GM12872 (cell line): ENCODE measurements around the gene TECTA.

Experiments used
- TF ChIP-seq, protein P1 (sequence below): IDR thresholded peaks from 3 replicates; pipeline ENCODE4 v1.5.1; 2011; ENCODE audit warnings: low read depth, mild to moderate bottlenecking, low read length, moderate library complexity; ENCODE audit not compliant: insufficient read depth

TECTA gene

DNA sequence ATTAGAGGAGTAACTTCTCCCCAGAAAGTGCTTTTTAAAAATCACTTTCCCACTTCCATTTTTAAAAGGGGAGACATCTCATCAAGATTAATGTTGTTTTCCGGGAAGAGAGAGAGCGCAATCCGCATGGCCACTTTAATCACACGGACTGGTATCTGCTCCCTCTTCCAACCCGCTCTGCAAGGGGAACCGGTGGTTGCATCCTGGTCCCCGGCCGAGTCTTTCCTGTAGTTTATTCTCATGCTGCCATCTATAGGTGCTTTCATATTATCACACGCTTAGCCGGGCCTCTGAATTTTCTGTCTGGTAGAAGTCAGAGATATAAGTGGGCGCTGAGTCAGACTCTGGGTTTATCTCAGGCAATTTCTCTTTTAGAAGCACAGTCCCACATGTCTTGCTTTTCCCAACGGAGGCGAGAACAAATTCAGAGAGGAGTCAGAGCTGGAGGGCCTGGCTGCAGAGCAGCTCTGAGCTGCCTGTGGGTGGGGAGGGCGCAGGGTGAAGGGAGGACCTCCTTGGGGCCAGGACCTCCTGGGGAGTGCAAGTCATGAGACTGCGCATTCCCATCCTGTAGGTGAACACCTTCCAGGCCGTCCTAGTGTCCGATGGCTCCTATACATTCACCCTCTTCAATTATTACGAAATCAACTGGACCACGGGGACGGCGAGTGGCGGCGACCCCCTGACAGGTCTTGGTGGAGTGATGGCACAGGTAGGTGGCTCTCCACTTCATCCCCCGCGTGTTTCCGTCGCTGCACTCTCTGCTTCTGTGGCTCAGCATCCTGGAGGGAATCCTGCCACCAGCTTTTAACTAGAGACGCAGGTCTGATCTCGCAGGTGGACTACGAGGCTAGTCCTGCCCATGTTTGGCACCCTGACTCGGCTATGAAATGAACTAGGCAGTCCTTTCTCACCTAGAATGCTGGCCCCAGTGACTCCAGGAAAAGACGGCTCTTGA is 11.7 kb downstream of the TECTA start:
- TF ChIP-seq, protein P1, sequence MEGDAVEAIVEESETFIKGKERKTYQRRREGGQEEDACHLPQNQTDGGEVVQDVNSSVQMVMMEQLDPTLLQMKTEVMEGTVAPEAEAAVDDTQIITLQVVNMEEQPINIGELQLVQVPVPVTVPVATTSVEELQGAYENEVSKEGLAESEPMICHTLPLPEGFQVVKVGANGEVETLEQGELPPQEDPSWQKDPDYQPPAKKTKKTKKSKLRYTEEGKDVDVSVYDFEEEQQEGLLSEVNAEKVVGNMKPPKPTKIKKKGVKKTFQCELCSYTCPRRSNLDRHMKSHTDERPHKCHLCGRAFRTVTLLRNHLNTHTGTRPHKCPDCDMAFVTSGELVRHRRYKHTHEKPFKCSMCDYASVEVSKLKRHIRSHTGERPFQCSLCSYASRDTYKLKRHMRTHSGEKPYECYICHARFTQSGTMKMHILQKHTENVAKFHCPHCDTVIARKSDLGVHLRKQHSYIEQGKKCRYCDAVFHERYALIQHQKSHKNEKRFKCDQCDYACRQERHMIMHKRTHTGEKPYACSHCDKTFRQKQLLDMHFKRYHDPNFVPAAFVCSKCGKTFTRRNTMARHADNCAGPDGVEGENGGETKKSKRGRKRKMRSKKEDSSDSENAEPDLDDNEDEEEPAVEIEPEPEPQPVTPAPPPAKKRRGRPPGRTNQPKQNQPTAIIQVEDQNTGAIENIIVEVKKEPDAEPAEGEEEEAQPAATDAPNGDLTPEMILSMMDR, result peak; percentile 54

DNA sequence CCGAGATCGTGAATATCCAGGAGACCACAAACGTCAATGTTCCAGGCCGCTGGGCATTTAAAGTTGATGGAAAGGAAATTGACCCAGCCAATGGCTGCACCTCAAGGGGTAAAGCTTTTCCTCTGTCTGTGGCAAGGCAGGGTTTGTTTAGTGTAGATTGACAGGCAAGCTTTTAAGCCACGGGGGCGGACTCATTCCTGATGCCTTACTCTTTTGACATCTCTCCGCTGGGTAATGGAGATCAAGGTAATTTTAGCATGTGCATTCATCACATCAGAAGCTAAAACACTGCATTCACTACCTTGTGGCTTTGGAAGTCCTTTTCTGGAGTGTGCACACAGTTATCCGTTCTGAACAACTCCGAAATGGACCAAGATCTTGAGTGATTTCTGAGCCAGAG is 12.6 kb downstream of the TECTA start:
- TF ChIP-seq, protein P1, result no peak

DNA sequence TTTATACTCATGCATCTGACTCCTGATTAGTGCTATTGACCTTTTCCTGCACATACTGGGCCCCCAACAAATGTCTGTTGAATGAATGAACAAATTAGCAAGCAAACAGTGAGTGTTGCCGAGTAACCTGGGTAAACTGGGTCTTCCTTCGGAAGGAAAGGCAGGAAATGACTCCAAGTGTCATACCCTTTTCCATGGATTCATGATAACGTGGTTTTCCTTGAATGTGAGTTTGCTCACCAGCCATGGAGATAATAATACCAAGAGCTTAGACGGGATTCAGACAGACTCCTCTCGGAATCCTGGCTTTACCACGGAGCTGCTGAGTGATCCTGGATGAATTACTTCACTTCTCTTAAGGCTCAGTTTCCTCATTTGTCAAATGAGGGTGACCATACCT is 16.7 kb downstream of the TECTA start:
- TF ChIP-seq, protein P1, result no peak

GRCh38 chr11:121119440-121119839 is 18.4 kb downstream of the TECTA start:
- TF ChIP-seq, protein P1, result no peak

DNA sequence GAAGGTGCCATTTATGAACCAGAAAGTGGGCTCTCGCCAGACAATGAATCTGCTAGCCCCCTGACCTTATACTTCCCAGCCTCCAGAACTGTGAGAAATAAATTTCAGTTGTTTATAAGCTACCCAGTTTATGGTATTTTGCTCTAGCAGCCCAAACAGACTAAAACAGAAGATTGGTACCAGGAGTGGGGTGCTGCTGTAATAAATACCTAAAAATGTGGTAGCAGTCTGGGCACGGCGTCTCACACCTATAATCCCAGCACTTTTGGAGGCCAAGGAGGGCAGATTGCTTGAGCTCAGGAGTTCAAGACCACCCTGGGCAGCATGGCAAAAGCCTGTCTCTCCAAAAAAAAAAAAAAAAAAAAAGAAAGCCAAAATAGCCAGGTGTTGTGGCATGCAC is 21.3 kb downstream of the TECTA start:
- TF ChIP-seq, protein P1, result no peak

DNA sequence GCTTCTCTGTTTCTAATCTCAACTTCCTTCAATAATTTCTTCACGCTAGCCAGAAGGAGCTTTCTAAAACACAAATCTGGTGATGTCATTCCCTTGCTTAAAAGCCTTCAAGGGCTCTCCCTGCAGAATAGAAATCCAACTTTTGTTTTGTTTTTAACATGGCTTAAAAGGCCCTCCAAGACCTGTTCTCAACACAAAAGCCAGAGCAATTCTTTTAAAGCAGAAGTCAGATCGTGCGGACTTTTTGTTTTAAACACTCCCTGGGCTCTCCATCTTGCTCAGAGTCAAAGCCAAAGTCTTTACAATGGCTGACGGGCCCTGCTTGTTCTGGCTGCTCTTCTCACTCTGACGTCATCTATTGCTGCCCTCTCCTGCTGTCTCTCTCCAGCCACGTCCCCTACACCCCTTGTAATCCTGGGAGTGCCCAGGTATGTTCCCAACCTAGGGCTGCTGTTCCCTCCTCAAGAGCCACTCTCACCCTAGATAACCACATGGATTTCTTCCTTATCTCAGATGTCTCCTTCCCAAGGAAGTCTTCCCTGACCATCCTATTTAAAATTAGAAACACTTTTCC is 22.5 kb downstream of the TECTA start:
- TF ChIP-seq, protein P1, result no peak

- TF ChIP-seq, protein P1, result no peak
These were observed 26.8 kb downstream of the TECTA start for GRCh38 chr11:121127809-121128208.
